DOHH2 (cell line): Measurements from ENCODE around the gene KIAA1671.

Experiments used
- EZH2phosphoT487 ChIP-seq: fragments of 200-600 bp; sonication (generic); IDR thresholded peaks from 2 replicates; pipeline ENCODE4 v1.6.1; 2017; ENCODE audit warnings: borderline replicate concordance, mild to moderate bottlenecking, antibody characterized with exemption, low read length, moderate library complexity, mixed read lengths
- TF ChIP-seq, protein P1 (sequence below): fragments of 200-600 bp; sonication (generic); IDR thresholded peaks from one replicate; pipeline ENCODE4 v1.5.1; 2014; ENCODE audit warnings: antibody characterized with exemption, mild to moderate bottlenecking, low read depth, low read length; ENCODE audit not compliant: poor library complexity, severe bottlenecking

DNA sequence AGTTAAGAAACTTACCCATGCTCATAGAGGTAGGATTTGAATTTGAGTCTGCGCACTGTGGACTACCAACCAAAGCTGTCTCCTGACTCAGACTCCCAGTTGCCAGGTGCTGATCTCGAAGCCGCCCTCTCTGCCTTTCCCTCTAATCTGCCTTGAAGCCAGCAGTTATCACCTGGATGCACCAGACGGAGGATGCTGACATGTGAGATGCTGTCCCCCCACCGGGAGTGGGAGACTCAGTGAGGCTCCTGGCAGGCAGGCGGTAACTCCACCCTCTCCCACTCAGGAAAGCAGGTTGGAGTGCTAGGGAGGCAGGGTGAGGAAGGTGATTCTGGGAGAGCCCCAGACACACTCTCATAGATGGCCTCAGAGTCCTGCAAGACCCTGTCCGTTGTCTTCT is 40.4 kb downstream of the KIAA1671 start:
- TF ChIP-seq, protein P1, sequence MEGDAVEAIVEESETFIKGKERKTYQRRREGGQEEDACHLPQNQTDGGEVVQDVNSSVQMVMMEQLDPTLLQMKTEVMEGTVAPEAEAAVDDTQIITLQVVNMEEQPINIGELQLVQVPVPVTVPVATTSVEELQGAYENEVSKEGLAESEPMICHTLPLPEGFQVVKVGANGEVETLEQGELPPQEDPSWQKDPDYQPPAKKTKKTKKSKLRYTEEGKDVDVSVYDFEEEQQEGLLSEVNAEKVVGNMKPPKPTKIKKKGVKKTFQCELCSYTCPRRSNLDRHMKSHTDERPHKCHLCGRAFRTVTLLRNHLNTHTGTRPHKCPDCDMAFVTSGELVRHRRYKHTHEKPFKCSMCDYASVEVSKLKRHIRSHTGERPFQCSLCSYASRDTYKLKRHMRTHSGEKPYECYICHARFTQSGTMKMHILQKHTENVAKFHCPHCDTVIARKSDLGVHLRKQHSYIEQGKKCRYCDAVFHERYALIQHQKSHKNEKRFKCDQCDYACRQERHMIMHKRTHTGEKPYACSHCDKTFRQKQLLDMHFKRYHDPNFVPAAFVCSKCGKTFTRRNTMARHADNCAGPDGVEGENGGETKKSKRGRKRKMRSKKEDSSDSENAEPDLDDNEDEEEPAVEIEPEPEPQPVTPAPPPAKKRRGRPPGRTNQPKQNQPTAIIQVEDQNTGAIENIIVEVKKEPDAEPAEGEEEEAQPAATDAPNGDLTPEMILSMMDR: no peak
- no peak for TF ChIP-seq EZH2phosphoT487
